PC-3 (cell line): ENCODE data around the gene TRDMT1.

Experiments
- EZH2phosphoT487 ChIP-seq: fragments of 300-600 bp; sonication (generic); IDR thresholded peaks from 2 replicates; pipeline ENCODE4 v1.6.1; 2018; ENCODE audit warnings: mild to moderate bottlenecking, antibody characterized with exemption, low read length, borderline replicate concordance
- TF ChIP-seq, protein P1 (sequence below): fragments of 300-600 bp; sonication (generic); conservative IDR thresholded peaks from 2 replicates; pipeline ENCODE4 v1.5.1; 2017; ENCODE audit warnings: antibody characterized with exemption, low read depth, mild to moderate bottlenecking, low read length

DNA sequence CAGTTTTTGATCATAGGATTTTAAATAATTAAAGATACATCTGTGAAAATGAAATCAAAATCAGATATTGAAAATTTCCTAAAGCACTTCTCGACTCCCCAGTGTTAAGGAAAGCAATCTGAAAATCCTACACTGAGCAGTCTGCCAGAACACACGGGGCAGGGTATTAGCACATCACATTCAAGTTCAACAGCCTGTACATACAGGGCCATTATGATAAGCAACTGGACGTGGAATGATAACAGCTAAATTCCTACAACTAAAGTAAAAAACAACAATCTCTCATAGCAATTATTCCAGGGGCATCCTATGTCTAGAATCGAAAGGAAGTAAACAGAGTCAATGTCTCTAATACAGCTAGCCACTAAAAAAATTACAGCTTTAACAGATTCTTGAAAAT lies 31.7 kb downstream of the TRDMT1 start:
- TF ChIP-seq, protein P1, sequence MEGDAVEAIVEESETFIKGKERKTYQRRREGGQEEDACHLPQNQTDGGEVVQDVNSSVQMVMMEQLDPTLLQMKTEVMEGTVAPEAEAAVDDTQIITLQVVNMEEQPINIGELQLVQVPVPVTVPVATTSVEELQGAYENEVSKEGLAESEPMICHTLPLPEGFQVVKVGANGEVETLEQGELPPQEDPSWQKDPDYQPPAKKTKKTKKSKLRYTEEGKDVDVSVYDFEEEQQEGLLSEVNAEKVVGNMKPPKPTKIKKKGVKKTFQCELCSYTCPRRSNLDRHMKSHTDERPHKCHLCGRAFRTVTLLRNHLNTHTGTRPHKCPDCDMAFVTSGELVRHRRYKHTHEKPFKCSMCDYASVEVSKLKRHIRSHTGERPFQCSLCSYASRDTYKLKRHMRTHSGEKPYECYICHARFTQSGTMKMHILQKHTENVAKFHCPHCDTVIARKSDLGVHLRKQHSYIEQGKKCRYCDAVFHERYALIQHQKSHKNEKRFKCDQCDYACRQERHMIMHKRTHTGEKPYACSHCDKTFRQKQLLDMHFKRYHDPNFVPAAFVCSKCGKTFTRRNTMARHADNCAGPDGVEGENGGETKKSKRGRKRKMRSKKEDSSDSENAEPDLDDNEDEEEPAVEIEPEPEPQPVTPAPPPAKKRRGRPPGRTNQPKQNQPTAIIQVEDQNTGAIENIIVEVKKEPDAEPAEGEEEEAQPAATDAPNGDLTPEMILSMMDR: no peak
- no peak for TF ChIP-seq EZH2phosphoT487
